ENCODE results near the gene RNF19B. TPM values are rescaled to one million over a fixed set of nuclear protein-coding genes. Genes with fewer than 3 reads are reported as not detected.

RNF19B gene
- total and polyA plus RNA-seq, 2 of the 13 experiments (the other 11 are each of a cell fraction or from before 2014, with no cell fraction given): 15.3 to 22.5 TPM

DNA sequence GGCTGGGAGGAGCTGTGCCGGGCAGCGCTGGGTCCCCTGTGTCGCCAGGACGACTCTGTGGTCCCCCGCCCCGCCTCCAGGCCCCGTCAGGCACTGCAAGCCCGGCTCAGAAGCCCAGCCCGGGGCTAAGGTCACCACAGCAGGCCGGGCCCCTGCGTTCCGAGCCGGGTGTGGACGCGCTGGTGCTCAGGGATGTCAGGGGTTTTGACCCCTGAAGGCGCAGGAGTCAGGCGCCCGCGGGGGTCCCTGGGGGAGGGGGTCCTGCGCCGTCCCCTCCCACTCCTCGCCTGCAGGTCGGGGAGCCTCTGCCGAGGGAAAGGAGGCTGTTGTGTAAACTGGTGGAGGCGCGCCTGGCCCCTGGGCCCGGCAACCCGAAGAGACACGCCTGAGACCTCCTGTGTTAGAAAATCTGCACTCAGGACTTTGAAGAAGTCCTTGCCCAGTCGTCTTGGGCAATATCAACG is 39.7 kb downstream of the RNF19B start (continued):
- TF ChIP-seq GLI4 (CRISPR knock-in tag; IDR thresholded peaks at IDR 0.05; ENCODE audit: borderline replicate concordance): no peak
- no peak for TF ChIP-seq HOXA9 (CRISPR knock-in tag; IDR thresholded peaks at IDR 0.05; ENCODE audit: borderline replicate concordance)
- TF ChIP-seq SAP130 (CRISPR knock-in tag; IDR thresholded peaks at IDR 0.05; ENCODE audit: low read depth): peak; percentile 53; the same call in 1 of the 2 replicates
- TF ChIP-seq, protein P1, sequence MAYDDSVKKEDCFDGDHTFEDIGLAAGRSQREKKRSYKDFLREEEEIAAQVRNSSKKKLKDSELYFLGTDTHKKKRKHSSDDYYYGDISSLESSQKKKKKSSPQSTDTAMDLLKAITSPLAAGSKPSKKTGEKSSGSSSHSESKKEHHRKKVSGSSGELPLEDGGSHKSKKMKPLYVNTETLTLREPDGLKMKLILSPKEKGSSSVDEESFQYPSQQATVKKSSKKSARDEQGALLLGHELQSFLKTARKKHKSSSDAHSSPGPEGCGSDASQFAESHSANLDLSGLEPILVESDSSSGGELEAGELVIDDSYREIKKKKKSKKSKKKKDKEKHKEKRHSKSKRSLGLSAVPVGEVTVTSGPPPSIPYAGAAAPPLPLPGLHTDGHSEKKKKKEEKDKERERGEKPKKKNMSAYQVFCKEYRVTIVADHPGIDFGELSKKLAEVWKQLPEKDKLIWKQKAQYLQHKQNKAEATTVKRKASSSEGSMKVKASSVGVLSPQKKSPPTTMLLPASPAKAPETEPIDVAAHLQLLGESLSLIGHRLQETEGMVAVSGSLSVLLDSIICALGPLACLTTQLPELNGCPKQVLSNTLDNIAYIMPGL (CRISPR knock-in tag; IDR thresholded peaks at IDR 0.05; ENCODE audit: borderline replicate concordance in 1 of 2, low read depth in 1 of 2): peak in 1 of 2 experiments; percentile 53; a peak in 2 of 4 replicates
- no peak for TF ChIP-seq ZNF724P (CRISPR knock-in tag; IDR thresholded peaks at IDR 0.05; ENCODE audit: borderline replicate concordance)
- TF ChIP-seq, protein P2, sequence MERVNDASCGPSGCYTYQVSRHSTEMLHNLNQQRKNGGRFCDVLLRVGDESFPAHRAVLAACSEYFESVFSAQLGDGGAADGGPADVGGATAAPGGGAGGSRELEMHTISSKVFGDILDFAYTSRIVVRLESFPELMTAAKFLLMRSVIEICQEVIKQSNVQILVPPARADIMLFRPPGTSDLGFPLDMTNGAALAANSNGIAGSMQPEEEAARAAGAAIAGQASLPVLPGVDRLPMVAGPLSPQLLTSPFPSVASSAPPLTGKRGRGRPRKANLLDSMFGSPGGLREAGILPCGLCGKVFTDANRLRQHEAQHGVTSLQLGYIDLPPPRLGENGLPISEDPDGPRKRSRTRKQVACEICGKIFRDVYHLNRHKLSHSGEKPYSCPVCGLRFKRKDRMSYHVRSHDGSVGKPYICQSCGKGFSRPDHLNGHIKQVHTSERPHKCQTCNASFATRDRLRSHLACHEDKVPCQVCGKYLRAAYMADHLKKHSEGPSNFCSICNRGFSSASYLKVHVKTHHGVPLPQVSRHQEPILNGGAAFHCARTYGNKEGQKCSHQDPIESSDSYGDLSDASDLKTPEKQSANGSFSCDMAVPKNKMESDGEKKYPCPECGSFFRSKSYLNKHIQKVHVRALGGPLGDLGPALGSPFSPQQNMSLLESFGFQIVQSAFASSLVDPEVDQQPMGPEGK (CRISPR knock-in tag; IDR thresholded peaks at IDR 0.05): peak; percentile 34; the same call in 1 of the 2 replicates
- TF ChIP-seq ZSCAN29 (CRISPR knock-in tag; conservative IDR thresholded peaks at IDR 0.05): no peak
- no peak for TF ChIP-seq SMARCE1 (IDR thresholded peaks at IDR 0.05; ENCODE audit: borderline replicate concordance)
- TF ChIP-seq ZSCAN12 (CRISPR knock-in tag; IDR thresholded peaks at IDR 0.05): no peak
- TF ChIP-seq, protein P3, sequence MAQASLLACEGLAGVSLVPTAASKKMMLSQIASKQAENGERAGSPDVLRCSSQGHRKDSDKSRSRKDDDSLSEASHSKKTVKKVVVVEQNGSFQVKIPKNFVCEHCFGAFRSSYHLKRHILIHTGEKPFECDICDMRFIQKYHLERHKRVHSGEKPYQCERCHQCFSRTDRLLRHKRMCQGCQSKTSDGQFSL (CRISPR knock-in tag; IDR thresholded peaks at IDR 0.05): no peak
- no peak for TF ChIP-seq SRSF9 (IDR thresholded peaks at IDR 0.05; ENCODE audit: borderline replicate concordance, insufficient read depth, low read depth, low read length, poor library complexity, severe bottlenecking)
- TF ChIP-seq U2AF2 (IDR thresholded peaks at IDR 0.05; ENCODE audit: low read depth, low read length): no peak
- TF ChIP-seq, protein P4, sequence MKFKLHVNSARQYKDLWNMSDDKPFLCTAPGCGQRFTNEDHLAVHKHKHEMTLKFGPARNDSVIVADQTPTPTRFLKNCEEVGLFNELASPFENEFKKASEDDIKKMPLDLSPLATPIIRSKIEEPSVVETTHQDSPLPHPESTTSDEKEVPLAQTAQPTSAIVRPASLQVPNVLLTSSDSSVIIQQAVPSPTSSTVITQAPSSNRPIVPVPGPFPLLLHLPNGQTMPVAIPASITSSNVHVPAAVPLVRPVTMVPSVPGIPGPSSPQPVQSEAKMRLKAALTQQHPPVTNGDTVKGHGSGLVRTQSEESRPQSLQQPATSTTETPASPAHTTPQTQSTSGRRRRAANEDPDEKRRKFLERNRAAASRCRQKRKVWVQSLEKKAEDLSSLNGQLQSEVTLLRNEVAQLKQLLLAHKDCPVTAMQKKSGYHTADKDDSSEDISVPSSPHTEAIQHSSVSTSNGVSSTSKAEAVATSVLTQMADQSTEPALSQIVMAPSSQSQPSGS (CRISPR knock-in tag; IDR thresholded peaks at IDR 0.05): no peak
- TF ChIP-seq, protein P5, sequence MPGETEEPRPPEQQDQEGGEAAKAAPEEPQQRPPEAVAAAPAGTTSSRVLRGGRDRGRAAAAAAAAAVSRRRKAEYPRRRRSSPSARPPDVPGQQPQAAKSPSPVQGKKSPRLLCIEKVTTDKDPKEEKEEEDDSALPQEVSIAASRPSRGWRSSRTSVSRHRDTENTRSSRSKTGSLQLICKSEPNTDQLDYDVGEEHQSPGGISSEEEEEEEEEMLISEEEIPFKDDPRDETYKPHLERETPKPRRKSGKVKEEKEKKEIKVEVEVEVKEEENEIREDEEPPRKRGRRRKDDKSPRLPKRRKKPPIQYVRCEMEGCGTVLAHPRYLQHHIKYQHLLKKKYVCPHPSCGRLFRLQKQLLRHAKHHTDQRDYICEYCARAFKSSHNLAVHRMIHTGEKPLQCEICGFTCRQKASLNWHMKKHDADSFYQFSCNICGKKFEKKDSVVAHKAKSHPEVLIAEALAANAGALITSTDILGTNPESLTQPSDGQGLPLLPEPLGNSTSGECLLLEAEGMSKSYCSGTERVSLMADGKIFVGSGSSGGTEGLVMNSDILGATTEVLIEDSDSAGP (CRISPR knock-in tag; IDR thresholded peaks at IDR 0.05; ENCODE audit: borderline replicate concordance): peak; percentile 36; the same call in 1 of the 2 replicates
- TF ChIP-seq, protein P6, sequence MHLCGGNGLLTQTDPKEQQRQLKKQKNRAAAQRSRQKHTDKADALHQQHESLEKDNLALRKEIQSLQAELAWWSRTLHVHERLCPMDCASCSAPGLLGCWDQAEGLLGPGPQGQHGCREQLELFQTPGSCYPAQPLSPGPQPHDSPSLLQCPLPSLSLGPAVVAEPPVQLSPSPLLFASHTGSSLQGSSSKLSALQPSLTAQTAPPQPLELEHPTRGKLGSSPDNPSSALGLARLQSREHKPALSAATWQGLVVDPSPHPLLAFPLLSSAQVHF (CRISPR knock-in tag; IDR thresholded peaks at IDR 0.05): no peak
- peak; percentile 46; the same call in 1 of the 2 replicates for TF ChIP-seq ZNF670 (CRISPR knock-in tag; IDR thresholded peaks at IDR 0.05; ENCODE audit: borderline replicate concordance)
- TF ChIP-seq NR2F2 (IDR thresholded peaks at IDR 0.05; ENCODE audit: borderline replicate concordance, low read depth): no peak
- TF ChIP-seq ARID2 (CRISPR knock-in tag; IDR thresholded peaks at IDR 0.05; ENCODE audit: borderline replicate concordance): no peak
- 0 out of 2 replicates have a peak, but pooled peaks have one; percentile 35 for TF ChIP-seq ZSCAN20 (CRISPR knock-in tag; IDR thresholded peaks at IDR 0.05; ENCODE audit: borderline replicate concordance)
- TF ChIP-seq ZNF253 (CRISPR knock-in tag; IDR thresholded peaks at IDR 0.05; ENCODE audit: borderline replicate concordance): no peak
